GM13976 (cell line): Measurements from ENCODE around the gene DEDD.
A peak's percentile ranks its signal among the peaks of the same experiment; 100 is the strongest.

Experiments used
- DNase-seq: peaks from one replicate; pipeline ENCODE4 v3.0.0; 2012; ENCODE audit warnings: low spot score
- CTCF ChIP-seq: IDR thresholded peaks from 2 replicates; pipeline ENCODE4 v1.5.1; 2012; ENCODE audit warnings: borderline replicate concordance, mild to moderate bottlenecking; ENCODE audit not compliant: insufficient read depth; ENCODE audit errors: extremely low read depth, missing control alignments, control extremely low read depth
- in situ Hi-C: fragments of 300-500 bp; cut with MboI; formaldehyde crosslinking; loops from one replicate; pipeline ENCODE4 v1.12.0; 2022; ENCODE audit warnings: low sequenced_read_pairs, mixed read lengths, inconsistent platforms; ENCODE audit not compliant: unreplicated experiment

Gene DEDD

GRCh38 chr1:161096530-161096929, 35.9 kb downstream of the DEDD start:
- TF ChIP-seq CTCF = no peak
- no peak for DNase-seq
- in situ Hi-C loops = loop anchor here (10.0 kb wide), 1 partner anchor 102 kb away; no protein-coding TSS in a partner anchor

DNA sequence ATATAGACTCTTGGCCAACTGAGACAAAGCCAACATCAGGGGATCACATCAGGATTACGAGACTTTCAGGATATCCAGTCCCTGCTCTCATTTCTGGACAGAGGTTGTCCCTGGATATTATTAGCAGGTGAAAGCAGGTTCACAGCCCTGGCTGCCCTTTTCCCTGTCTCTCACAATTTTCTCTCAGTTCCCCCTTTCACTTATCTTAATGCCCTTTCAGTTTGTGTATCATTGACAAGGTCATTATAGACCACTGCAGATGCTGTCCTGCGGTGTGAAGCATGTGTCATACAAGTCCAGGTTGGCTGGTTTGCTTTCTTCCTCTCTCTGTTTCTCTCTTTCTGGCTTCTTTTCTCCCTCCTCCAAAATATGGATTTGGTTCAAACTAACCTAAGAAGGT, 36.5 kb downstream of the DEDD start:
- no peak for TF ChIP-seq CTCF
- DNase-seq = peak; percentile 64
- in situ Hi-C loops = loop anchor here (10.0 kb wide), 1 partner anchor 101 kb away; no protein-coding TSS in a partner anchor

DNA sequence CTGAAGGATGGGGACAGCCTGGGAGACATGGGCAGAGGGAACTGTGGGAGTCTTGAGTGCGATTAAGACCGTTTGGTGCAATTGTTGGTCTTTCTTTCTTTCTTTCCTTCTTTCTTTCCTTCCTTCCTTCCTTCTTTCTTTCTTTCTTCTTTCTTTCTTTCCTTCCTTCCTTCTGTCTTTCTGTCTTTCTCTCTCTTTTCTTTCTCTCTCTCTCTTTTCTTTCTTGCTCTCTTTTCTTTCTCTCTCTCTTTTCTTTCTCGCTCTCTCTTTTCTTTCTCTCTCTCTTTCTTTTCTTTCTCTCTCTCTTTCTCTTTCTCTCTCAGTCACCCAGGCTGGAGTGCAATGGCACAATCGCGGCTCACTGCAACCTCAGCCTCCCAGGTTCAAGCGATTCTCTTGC, 37.2 kb downstream of the DEDD start:
- DNase-seq = no peak
- in situ Hi-C loops = loop anchor here (10.0 kb wide), 1 partner anchor 100 kb away; no protein-coding TSS in a partner anchor
- TF ChIP-seq CTCF = no peak

DNA sequence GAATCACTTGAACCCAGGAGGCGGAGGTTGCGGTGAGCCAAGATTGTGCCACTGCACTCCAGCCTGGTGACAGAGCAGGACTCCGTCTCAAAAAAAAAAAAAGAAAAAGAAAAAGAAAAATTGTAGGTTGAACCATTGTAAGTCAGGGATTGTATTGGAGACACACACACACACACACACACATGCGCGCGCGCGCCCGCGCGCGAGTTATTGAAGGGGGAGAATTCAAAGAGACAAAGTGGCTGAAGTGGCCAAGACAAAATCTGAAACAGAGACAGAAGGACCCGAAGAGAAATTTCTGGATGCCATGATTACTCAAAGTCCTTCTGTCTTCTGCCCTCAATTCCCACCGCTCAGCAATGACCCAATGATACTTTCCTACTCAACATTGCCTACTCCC, 38.0 kb downstream of the DEDD start:
- TF ChIP-seq CTCF = no peak
- no peak for DNase-seq
- in situ Hi-C loops = loop anchor here (10.0 kb wide), 1 partner anchor 100 kb away; no protein-coding TSS in a partner anchor

DNA sequence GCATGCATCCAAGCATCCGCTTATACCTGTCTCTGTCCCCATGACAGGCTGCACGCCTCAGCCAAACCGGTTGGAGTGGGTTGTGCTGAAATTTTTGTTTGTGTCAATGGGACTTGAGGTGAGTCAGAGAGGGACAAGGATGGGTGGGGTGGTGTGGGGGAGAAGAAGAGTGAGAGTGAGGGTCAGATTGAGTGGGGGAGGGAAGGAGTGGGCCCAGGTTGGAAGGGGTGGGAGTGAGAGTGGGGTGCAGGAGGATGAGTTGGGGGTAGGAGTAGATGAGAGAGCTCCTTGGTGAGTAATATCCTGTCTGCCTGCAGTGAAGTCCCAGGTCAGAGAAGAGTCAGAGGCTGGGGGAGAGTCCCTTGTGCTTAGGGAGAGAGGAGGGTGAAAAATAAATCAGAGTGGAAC, 39.8 kb downstream of the DEDD start:
- peak; percentile 60 for DNase-seq
- in situ Hi-C loops = loop anchor here (10.0 kb wide), 1 partner anchor 98 kb away; no protein-coding TSS in a partner anchor
- no peak for TF ChIP-seq CTCF

DNA sequence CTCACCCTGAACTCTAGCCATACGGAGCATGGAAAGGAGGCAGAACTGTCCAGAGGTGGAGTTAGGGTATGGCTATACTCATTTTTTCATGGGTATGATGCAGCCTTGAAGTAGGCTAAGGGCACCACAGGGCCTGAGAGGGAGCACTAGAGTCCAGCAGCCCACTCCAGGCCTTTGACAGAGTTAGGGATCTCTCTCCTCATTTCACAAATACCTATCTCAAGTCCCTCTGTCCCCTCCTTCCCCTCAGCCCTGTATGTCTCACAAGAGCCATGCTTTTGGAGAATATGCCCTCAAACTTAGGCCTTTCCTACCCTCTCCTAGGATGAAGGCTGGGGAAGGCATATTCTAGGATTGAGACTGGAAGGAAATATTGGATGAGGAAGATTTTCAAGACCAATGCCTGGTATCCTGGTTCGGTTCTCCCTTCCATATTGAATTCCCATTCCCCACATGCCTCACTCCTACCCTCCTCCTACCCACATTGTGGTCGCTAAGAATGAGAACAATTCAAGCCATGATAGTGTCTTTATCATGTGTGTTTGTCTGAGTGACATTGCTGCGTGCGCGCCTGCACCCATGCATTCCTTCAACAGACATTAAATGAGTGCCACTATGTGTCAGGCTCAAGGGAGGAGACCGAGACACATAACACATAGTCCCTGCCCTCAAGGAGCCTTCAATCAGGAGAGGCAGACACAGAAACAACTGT, 40.5 kb downstream of the DEDD start:
- in situ Hi-C loops = loop anchor here (10.0 kb wide), 1 partner anchor 97 kb away; no protein-coding TSS in a partner anchor
- TF ChIP-seq CTCF = no peak
- no peak for DNase-seq

DNA sequence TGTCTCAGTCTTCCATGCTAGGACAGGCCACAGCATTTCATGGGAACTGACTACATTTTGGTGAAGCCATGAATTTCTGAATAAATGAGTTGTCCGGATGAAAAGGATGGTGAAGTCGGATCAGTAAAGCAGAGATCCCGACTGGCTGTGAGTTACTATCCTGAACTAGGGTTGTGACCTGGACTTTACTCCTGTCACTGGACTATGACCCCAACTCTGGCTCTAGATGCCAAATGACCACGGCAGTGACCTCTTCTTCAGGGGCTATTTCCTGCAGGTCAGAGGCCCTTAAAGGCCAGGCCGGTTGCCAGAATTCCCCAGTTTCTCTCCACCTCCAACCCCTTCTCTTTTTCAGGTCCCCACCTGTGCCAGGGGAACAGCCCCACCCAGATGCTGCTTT, 41.4 kb downstream of the DEDD start:
- no peak for DNase-seq
- in situ Hi-C loops = loop anchor here (10.0 kb wide), 1 partner anchor 96 kb away; no protein-coding TSS in a partner anchor
- TF ChIP-seq CTCF = no peak
